ENCODE measurements around the gene EPS15.
"Not testable (repeated sequence)": the region's sequence is repeated elsewhere in the genome, so short reads cannot be mapped to it uniquely, and the experiment has no call there.

Gene EPS15

GRCh38 chr1:51517361-51518032, 1.6 kb downstream of the EPS15 start:
- ATAC-seq (replicated peaks; ENCODE audit: extremely low read depth, poor library complexity, severe bottlenecking): no peak
- Mint-ChIP-seq H3K27me3 (no peaks in the 10 kb centered on the region), H3K4me3 (peak overlapping the region; percentile 95), H3K4me1 (peaks cover 66% of the 10 kb centered on the region), H3K36me3 (ENCODE audit: insufficient read depth) (peaks cover 15% of the 10 kb centered on the region), H3K9me3 (no peaks in the 10 kb centered on the region), H3K27ac (ENCODE audit: low read depth) (peak overlapping the region; percentile 98)
- no peak for DNase-seq (ENCODE audit: low spot score in 2 of 2)

DNA sequence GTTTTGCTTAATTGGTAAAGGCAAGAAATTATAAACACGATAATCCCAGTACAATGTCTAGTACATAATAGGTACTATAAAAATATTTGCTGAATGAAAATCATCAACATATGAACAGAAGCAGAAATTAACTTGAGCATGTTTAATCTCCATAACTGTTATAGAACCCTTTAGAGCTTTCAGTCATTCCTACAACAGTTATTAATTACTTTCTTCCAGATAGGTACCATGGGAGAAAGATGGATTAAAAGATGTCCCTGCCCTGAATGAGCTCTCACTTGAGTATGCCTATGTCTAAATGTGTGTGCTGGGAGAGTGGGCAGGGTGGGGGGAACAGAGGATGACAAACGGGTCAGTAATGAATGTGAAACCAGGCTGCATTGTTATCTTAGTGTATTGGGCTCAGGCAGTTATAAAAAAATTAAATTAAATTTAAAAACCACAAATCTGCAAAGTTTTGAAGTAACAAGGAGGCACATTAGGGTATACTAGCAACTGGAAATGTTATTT, 2.4 kb downstream of the EPS15 start:
- no peaks in the 10 kb centered on the region for H3K27me3 Mint-ChIP-seq
- DNase-seq (ENCODE audit: low spot score in 2 of 2) (no peak), ATAC-seq (replicated peaks; ENCODE audit: extremely low read depth, poor library complexity, severe bottlenecking) (no peak)
- H3K4me1 Mint-ChIP-seq: peaks cover 74% of the 10 kb centered on the region
- no peaks in the 10 kb centered on the region for H3K9me3 Mint-ChIP-seq
- H3K27ac Mint-ChIP-seq (ENCODE audit: low read depth): peak overlapping the region; percentile 98
- H3K36me3 Mint-ChIP-seq (ENCODE audit: insufficient read depth): peaks cover 15% of the 10 kb centered on the region
- peak overlapping the region; percentile 95 for H3K4me3 Mint-ChIP-seq

DNA sequence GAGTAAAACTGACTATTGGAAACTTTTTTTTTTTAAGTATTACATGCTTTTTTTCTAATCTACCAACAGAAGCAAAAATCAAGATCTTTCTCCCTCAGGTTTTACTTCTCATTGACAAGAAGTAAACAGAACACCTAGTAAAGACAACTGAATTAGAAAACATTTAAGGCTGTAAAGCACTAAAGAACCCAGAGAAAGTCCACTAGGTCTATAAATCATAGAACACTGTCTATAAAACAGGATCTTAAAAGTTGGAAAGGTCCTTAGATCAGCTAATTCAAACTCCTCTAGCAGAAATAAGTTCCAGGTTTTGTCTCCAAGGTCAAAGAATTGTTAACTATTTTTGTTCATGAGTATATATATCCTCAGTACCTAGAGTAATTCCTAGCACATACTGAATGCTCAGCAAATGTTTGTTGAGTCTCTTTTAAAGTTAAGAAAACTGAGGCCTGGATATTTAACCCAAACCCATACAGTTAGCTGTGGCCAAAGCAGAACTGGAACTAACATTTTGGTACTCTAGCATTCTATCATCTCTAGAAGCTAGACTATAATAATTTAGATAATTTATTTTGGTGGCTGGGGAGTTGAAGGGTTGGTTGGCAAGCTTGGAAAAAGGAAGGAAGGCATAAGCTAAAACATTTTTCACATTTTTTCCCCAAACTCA, 3.0 kb downstream of the EPS15 start:
- H3K9me3 Mint-ChIP-seq: no peaks in the 10 kb centered on the region
- no peaks in the 10 kb centered on the region for H3K27me3 Mint-ChIP-seq
- DNase-seq (ENCODE audit: low spot score in 2 of 2): no peak
- H3K36me3 Mint-ChIP-seq (ENCODE audit: insufficient read depth): peaks cover 15% of the 10 kb centered on the region
- no peak for ATAC-seq (replicated peaks; ENCODE audit: extremely low read depth, poor library complexity, severe bottlenecking)
- peaks cover 76% of the 10 kb centered on the region for H3K4me1 Mint-ChIP-seq
- peak overlapping the region; percentile 95 for H3K4me3 Mint-ChIP-seq
- peak overlapping the region; percentile 98 for H3K27ac Mint-ChIP-seq (ENCODE audit: low read depth)

DNA sequence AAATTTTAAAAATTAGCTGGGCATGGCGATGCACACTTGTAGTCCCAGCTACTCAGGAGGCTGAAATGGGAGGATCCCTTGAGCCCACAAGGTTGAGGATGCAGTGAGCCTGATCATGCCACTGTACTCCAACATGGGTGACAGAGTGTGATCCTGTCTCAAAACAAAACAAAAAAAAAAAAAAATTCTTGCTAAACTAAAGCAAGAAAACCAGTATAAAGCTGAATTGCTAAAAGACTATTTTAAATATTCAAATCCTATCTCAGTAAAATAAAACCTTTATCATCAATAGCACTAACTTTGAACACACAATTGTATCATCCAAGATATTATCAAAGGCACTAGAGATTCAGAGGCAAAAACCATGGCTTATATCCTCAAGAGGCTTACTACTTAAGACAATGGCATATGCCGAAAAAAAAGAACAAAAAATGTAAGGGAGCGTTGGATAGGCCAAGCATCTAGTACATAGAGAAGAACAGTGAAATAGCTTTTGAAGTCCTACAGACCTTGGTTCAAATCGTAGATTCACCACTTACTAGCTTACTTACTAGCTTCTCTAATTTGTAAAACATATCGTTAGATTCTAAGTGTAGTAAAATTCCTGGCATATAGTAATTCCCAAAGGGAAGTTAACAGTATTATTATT, 3.6 kb downstream of the EPS15 start:
- Mint-ChIP-seq H3K27me3 (no peaks in the 10 kb centered on the region), H3K4me3 (peak overlapping the region; percentile 95), H3K9me3 (no peaks in the 10 kb centered on the region), H3K27ac (ENCODE audit: low read depth) (peak overlapping the region; percentile 98), H3K36me3 (ENCODE audit: insufficient read depth) (peaks cover 16% of the 10 kb centered on the region), H3K4me1 (peaks cover 69% of the 10 kb centered on the region)
- ATAC-seq (replicated peaks; ENCODE audit: extremely low read depth, poor library complexity, severe bottlenecking) (no peak), DNase-seq (ENCODE audit: low spot score in 2 of 2) (no peak)

- ATAC-seq (replicated peaks; ENCODE audit: extremely low read depth, poor library complexity, severe bottlenecking): no peak
- Mint-ChIP-seq H3K9me3 (no peaks in the 10 kb centered on the region), H3K4me3 (peak overlapping the region; percentile 95), H3K4me1 (peaks cover 68% of the 10 kb centered on the region), H3K27ac (ENCODE audit: low read depth) (peak overlapping the region; percentile 98), H3K27me3 (no peaks in the 10 kb centered on the region), H3K36me3 (ENCODE audit: insufficient read depth) (peaks cover 11% of the 10 kb centered on the region)
- no peak for DNase-seq (ENCODE audit: low spot score in 2 of 2)
These were observed 4.3 kb downstream of the EPS15 start for GRCh38 chr1:51514733-51515132.

- Mint-ChIP-seq H3K9me3 (no peaks in the 10 kb centered on the region), H3K4me1 (peaks cover 70% of the 10 kb centered on the region), H3K27ac (ENCODE audit: low read depth) (peak overlapping the region; percentile 38), H3K27me3 (no peaks in the 10 kb centered on the region), H3K4me3 (no peak overlapping the region), H3K36me3 (ENCODE audit: insufficient read depth) (peaks cover 5% of the 10 kb centered on the region)
- DNase-seq (ENCODE audit: low spot score in 2 of 2): no peak
- no peak for ATAC-seq (replicated peaks; ENCODE audit: extremely low read depth, poor library complexity, severe bottlenecking)
These were observed 6.5 kb downstream of the EPS15 start for GRCh38 chr1:51512606-51513005.

- peak overlapping the region; percentile 38 for H3K27ac Mint-ChIP-seq (ENCODE audit: low read depth)
- ATAC-seq (replicated peaks; ENCODE audit: extremely low read depth, poor library complexity, severe bottlenecking) (no peak), DNase-seq (ENCODE audit: low spot score in 2 of 2) (no peak)
- no peak overlapping the region for H3K4me3 Mint-ChIP-seq
- H3K4me1 Mint-ChIP-seq: peaks cover 70% of the 10 kb centered on the region
- H3K9me3 Mint-ChIP-seq: no peaks in the 10 kb centered on the region
- peaks cover 10% of the 10 kb centered on the region for H3K36me3 Mint-ChIP-seq (ENCODE audit: insufficient read depth)
- no peaks in the 10 kb centered on the region for H3K27me3 Mint-ChIP-seq
These were observed 6.9 kb downstream of the EPS15 start for GRCh38 chr1:51512120-51512519.

DNA sequence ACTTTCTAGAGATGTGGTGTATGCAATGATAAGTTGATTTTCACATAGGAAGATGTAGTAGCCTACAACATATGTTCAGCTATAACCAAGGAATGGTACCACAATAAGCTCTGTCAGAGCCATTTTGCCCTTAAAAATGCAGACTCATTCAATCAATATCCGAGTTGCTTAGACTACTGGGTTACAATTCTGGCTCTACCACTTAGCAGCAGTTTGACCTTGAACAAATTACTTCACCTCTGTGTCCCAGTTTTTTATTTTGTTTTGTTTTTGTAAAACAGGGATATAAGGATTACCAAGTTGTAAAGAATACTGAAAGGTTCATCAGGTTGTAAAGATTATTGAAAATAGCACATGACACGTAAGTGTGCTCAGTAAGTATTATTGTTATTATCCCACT, 9.3 kb downstream of the EPS15 start:
- Mint-ChIP-seq H3K4me1 (peaks cover 65% of the 10 kb centered on the region), H3K27me3 (no peaks in the 10 kb centered on the region), H3K27ac (ENCODE audit: low read depth) (no peak overlapping the region), H3K36me3 (ENCODE audit: insufficient read depth) (peaks cover 18% of the 10 kb centered on the region), H3K4me3 (no peak overlapping the region), H3K9me3 (no peaks in the 10 kb centered on the region)
- ATAC-seq (replicated peaks; ENCODE audit: extremely low read depth, poor library complexity, severe bottlenecking): no peak
- DNase-seq (ENCODE audit: low spot score in 2 of 2): no peak

DNA sequence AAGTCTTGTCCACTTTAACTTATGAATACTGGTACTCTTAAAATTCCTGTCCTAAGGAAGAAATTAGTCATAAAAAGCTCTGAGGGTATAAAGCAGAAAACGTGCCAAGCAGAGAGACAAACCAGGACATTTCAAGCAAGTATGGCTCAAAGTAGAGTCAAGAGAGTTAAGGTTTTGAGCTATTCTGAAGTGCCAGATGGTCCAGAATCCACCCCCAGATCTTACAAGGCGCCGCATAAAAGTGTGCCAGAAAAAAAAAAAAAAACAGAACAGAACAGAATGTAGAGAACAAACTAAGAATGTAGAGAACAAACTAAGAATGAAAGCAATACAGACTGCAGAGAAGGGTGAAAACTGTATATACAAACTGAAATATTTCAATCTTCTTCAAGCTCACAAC, 12.5 kb downstream of the EPS15 start:
- Mint-ChIP-seq H3K9me3 (no peaks in the 10 kb centered on the region), H3K36me3 (ENCODE audit: insufficient read depth) (peaks cover 23% of the 10 kb centered on the region), H3K4me3 (peak overlapping the region; percentile 38), H3K27me3 (no peaks in the 10 kb centered on the region), H3K4me1 (peaks cover 60% of the 10 kb centered on the region), H3K27ac (ENCODE audit: low read depth) (peak overlapping the region; percentile 26)
- no peak for ATAC-seq (replicated peaks; ENCODE audit: extremely low read depth, poor library complexity, severe bottlenecking)
- no peak for DNase-seq (ENCODE audit: low spot score in 2 of 2)

DNA sequence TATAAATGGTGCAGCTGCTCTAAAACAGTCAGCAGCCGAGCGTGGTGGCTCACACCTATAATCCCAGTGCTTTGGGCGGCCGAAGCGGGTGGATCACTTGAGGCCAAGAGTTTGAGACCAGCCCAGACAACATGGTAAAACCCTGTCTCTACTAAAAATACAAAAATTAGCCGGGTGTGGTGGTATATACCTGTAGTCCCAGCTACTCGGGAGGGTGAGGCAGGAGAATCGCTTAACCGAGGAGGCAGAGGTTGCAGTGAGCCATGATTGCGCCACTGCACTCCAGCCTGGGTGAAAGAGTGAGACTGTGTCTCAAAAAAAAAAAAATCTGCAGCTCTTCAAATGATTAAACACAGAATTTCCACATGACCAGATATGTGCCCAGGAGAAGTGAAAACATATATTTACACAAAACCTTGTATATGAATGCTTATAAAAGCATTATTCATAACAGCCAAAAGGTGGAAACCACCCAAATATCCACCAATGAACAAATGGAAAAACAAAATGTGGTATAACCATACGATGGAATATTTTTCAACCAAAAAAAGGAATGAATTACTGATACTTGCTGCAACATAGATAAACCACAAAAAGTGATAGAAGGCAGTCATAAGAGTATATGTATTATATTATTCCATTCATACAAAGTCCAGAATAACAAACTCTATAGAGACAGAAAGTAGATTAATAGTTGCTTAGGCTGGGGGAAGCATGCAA, 14.1 kb downstream of the EPS15 start:
- Mint-ChIP-seq H3K4me3 (no peak overlapping the region), H3K9me3 (no peaks in the 10 kb centered on the region), H3K27ac (ENCODE audit: low read depth) (peak overlapping the region; percentile 51), H3K36me3 (ENCODE audit: insufficient read depth) (peaks cover 24% of the 10 kb centered on the region), H3K4me1 (peaks cover 67% of the 10 kb centered on the region), H3K27me3 (no peaks in the 10 kb centered on the region)
- no peak for ATAC-seq (replicated peaks; ENCODE audit: extremely low read depth, poor library complexity, severe bottlenecking)
- no peak for DNase-seq (ENCODE audit: low spot score in 2 of 2)

DNA sequence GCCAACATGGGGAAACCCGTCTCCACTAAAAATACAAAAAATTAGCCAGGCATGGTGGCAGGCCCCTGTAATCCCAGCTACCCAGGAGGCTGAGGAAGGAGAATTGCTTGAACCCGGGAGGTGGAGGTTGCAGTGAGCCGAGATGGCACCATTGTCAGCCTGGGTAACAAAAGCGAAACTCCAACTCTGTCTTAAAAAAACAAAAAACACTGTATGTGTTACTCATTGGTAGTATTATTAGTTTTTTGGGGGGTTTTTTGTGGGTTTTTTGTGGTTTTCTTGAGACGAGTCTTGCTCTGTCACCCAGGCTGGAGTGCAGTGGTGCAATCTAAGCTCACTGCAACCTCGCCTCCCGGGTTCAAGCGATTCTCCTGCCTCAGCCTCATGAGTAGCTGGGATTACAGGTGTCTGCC, 17.8 kb downstream of the EPS15 start:
- peaks cover 17% of the 10 kb centered on the region for H3K36me3 Mint-ChIP-seq (ENCODE audit: insufficient read depth)
- not testable (repeated sequence) for H3K27me3 Mint-ChIP-seq, H3K9me3 Mint-ChIP-seq
- H3K4me3 Mint-ChIP-seq: peak overlapping the region; percentile 71
- peak; percentile 90 for ATAC-seq (replicated peaks; ENCODE audit: extremely low read depth, poor library complexity, severe bottlenecking)
- peak in 1 of 2 donors; percentile 24 for DNase-seq (ENCODE audit: low spot score in 2 of 2)
- H3K27ac Mint-ChIP-seq (ENCODE audit: low read depth): peak overlapping the region; percentile 94
- peaks cover 64% of the 10 kb centered on the region for H3K4me1 Mint-ChIP-seq

DNA sequence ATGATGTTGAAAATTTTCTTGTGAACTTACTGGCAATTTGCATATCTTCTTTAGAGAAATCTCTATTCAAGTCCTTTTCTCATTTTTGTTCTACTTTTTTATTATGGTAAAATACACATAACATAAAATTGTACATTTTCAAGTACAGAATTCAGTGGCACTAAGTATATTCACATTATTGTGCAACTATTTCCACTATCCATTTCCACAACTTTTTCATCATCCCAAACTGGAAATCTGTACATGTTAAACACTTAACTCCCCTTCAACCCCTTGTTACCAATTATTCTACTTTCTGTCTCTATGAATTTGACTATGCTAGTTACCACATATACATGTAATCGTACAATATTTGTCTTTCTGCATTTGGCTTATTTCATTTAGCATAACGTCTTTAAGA, 19.4 kb downstream of the EPS15 start:
- Mint-ChIP-seq H3K4me1 (peaks cover 60% of the 10 kb centered on the region), H3K27ac (ENCODE audit: low read depth) (no peak overlapping the region), H3K36me3 (ENCODE audit: insufficient read depth) (peaks cover 14% of the 10 kb centered on the region), H3K9me3 (no peaks in the 10 kb centered on the region), H3K4me3 (no peak overlapping the region), H3K27me3 (no peaks in the 10 kb centered on the region)
- ATAC-seq (replicated peaks; ENCODE audit: extremely low read depth, poor library complexity, severe bottlenecking) (no peak), DNase-seq (ENCODE audit: low spot score in 2 of 2) (no peak)
